B cell (primary cell): ENCODE measurements around the gene LAGE3. TPM values are rescaled to one million over a fixed set of nuclear protein-coding genes. Genes with fewer than 3 reads are reported as not detected.
A peak's percentile ranks its signal among the peaks of the same experiment; 100 is the strongest.

ENCODE experiments used
- ATAC-seq: fragments of 200-7000 bp; cut with Tn5 transposase; one replicate; pipeline ENCODE4 v1.10.0; 2021; ENCODE audit warnings: low read depth, mild to moderate bottlenecking, moderate number of reproducible peaks, moderate library complexity
- CTCF ChIA-PET: fragments of 350-600 bp; sonication (Branson Sonifier 250); formaldehyde crosslinking; loops from one replicate; lab custom pipeline; 2021; ENCODE audit warnings: antibody characterized with exemption, inconsistent platforms; lab: Charles Lee
- POLR2A ChIA-PET: fragments of 350-600 bp; sonication (Branson Sonifier 250); formaldehyde crosslinking; loops from one replicate; lab custom pipeline; 2021; ENCODE audit warnings: antibody characterized with exemption; lab: Charles Lee
- DNase-seq: peaks from one replicate; pipeline ENCODE4 v3.0.0; 2013
- H2AFZ ChIP-seq: 2 replicates; pipeline ENCODE4 v1.6.1; 2012; ENCODE audit warnings: mild to moderate bottlenecking, low read depth, low read length; ENCODE audit not compliant: insufficient read depth, poor library complexity, severe bottlenecking
- H3K27ac ChIP-seq, 2 donors: 1 replicate in 1 of 2; 2 replicates in 1 of 2; pipeline ENCODE4 v1.5.1; 2012 to 2013; ENCODE audit warnings: low read length in 2 of 2, mild to moderate bottlenecking in 2 of 2, moderate library complexity in 1 of 2
- H3K27me3 ChIP-seq, 4 experiments: fragments of 200-600 bp in 1 of 4; sonication (generic) in 1 of 4; replicated peaks in 1 of 4; 1 replicate in 2 of 4; 2 replicates in 2 of 4; pipeline versions ENCODE4 v1.6.1 to v1.7.0; 2013 to 2016; ENCODE audit warnings: low read length in 3 of 4, mild to moderate bottlenecking in 2 of 4, mixed read lengths in 1 of 4, moderate library complexity in 1 of 4; ENCODE audit not compliant: insufficient read depth in 4 of 4, control insufficient read depth in 3 of 4; ENCODE audit errors: control extremely low read depth in 1 of 4
- H3K36me3 ChIP-seq, 2 experiments: replicated peaks in 1 of 2; 1 replicate in 1 of 2; 2 replicates in 1 of 2; pipeline versions ENCODE4 v1.6.1 to v1.7.1; 2013; ENCODE audit warnings: low read length in 1 of 2; ENCODE audit not compliant: insufficient read depth in 2 of 2, control insufficient read depth in 1 of 2; ENCODE audit errors: control extremely low read depth in 1 of 2, extremely low read depth in 1 of 2
- H3K4me1 ChIP-seq, 2 donors: fragments of 200-600 bp in 1 of 2; sonication (generic) in 1 of 2; 1 replicate in 1 of 2; 2 replicates in 1 of 2; pipeline versions ENCODE4 v1.5.1 to v1.6.1; 2013 to 2017; ENCODE audit warnings: low read length in 2 of 2; ENCODE audit not compliant: control insufficient read depth in 2 of 2, insufficient read depth in 2 of 2
- H3K4me2 ChIP-seq: replicated peaks from 2 replicates; pipeline ENCODE3; 2012; ENCODE audit warnings: mild to moderate bottlenecking, low read depth, low read length; ENCODE audit not compliant: poor library complexity, severe bottlenecking
- H3K4me3 ChIP-seq, 5 experiments: fragments of 200-600 bp in 1 of 5; sonication (generic) in 1 of 5; 1 replicate in 3 of 5; 2 replicates in 2 of 5; pipeline versions ENCODE4 v1.5.1 to v1.7.0; 2011 to 2016; ENCODE audit warnings: low read length in 4 of 5, mild to moderate bottlenecking in 4 of 5, low read depth in 2 of 5, control low read depth in 1 of 5, moderate library complexity in 1 of 5; ENCODE audit not compliant: insufficient read depth in 1 of 5; ENCODE audit errors: control extremely low read depth in 1 of 5, extremely low read depth in 1 of 5
- H3K79me2 ChIP-seq: fragments of 200-600 bp; sonication (generic); one replicate; pipeline ENCODE4 v1.6.0; 2016; ENCODE audit warnings: low read length; ENCODE audit not compliant: control insufficient read depth, insufficient read depth
- H3K9ac ChIP-seq: fragments of 200-600 bp; sonication (generic); 2 replicates; pipeline ENCODE4 v1.6.1; 2017; ENCODE audit warnings: mild to moderate bottlenecking, low read length, moderate library complexity
- H3K9me3 ChIP-seq, 3 donors: one replicate each; pipeline versions ENCODE4 v1.6.1 to v1.7.1; 2013; ENCODE audit warnings: low read length in 2 of 3; ENCODE audit not compliant: control insufficient read depth in 2 of 3, insufficient read depth in 1 of 3; ENCODE audit errors: control extremely low read depth in 1 of 3
- H4K20me1 ChIP-seq: 2 replicates; pipeline ENCODE4 v1.6.0; 2012; ENCODE audit warnings: mild to moderate bottlenecking, low read length; ENCODE audit not compliant: insufficient read depth, control insufficient read depth, poor library complexity, severe bottlenecking
- H3K27ac Mint-ChIP-seq: one replicate; pipeline ENCODE4 v1.8.0; 2021; ENCODE audit warnings: mixed read lengths
- H3K27me3 Mint-ChIP-seq: one replicate; pipeline ENCODE4 v1.8.0; 2021; ENCODE audit warnings: mixed read lengths
- H3K4me1 Mint-ChIP-seq: one replicate; pipeline ENCODE4 v1.8.0; 2021; ENCODE audit warnings: mixed read lengths
- H3K4me3 Mint-ChIP-seq: one replicate; pipeline ENCODE4 v1.8.0; 2021; ENCODE audit warnings: mixed read lengths
- H3K9me3 Mint-ChIP-seq: one replicate; pipeline ENCODE4 v1.8.0; 2022; ENCODE audit warnings: mixed read lengths; ENCODE audit not compliant: insufficient read depth
- CTCF ChIP-seq: fragments of 200-600 bp; IDR thresholded peaks from one replicate; pipeline ENCODE4 v1.8.0; 2022; ENCODE audit warnings: antibody characterized with exemption, mild to moderate bottlenecking
- EZH2 ChIP-seq: IDR thresholded peaks from 2 replicates; pipeline ENCODE4 v1.6.1; 2012; ENCODE audit warnings: borderline replicate concordance, low read depth, mild to moderate bottlenecking, moderate library complexity, low read length; ENCODE audit not compliant: insufficient read depth, poor library complexity, severe bottlenecking
- WGBS: methylation state at CpG from one replicate; pipeline ENCODE4 v1.1.5; 2013; ENCODE audit warnings: missing lambda C conversion rate; ENCODE audit not compliant: insufficient coverage; 5-methylcytosine and 5-hydroxymethylcytosine counted together
- intact Hi-C: fragments of 100-400 bp; cut with micrococcal nuclease; formaldehyde crosslinking; loops from one replicate; pipeline ENCODE4 v1.10.0; 2022
- polyA plus RNA-seq: library from polyadenylated mRNA; depleted of rRNA; stranded (reverse); fragments of >200 nt; gene quantifications from 2 replicates; pipeline ENCODE4 v1.2.3, GENCODE V29; 2012
- total RNA-seq, 2 donors: library from RNA; stranded (reverse); fragments of 120-200 nt in 1 of 2; gene quantifications; 1 replicate in 1 of 2; 2 replicates in 1 of 2; pipeline versions ENCODE4 v1.2.3 to v1.2.4, GENCODE V29; 2013 to 2022

LAGE3 gene
- total and polyA plus RNA-seq, 2 donors (not counting 1 experiment from before 2014, with no cell fraction given), result 17.0 to 19.9 TPM

DNA sequence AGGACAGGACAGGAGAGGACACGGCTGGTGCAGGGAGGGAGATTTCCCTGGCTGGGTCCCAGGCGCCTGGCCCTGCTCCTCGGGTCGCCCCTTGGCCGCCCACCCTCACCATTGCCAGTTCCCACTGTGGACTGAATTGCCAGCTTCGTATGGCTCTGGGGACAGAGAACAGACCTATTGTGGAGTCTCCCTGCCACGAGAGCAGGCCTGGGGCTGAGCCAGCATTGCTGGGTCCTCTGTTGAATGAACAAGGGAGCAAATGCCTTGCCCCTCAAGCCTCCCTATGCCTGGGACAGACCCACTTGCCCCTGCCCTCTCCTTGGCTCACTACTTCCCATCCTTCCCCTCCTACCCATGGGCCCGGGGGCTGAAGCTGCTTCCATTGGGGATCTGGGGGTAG, 16.7 kb downstream of the LAGE3 start:
- peaks cover 0 to 22% of the 10 kb centered on the region in 2 experiments for H3K36me3 ChIP-seq
- ChIA-PET POLR2A (no interaction called here), CTCF (no interaction called here)
- peaks cover 22% of the 10 kb centered on the region for H3K79me2 ChIP-seq
- DNase-seq (no peak), ATAC-seq (no peak)
- H3K4me3 ChIP-seq, result no peak overlapping the region
- H3K4me1 Mint-ChIP-seq, result peaks cover 12% of the 10 kb centered on the region
- H3K27me3 ChIP-seq, result no peaks in the 10 kb centered on the region
- H3K4me3 Mint-ChIP-seq, result no peak overlapping the region
- TF ChIP-seq CTCF (no peak), EZH2 (no peak)
- H3K9me3 Mint-ChIP-seq, result no peaks in the 10 kb centered on the region
- no peaks in the 10 kb centered on the region for H3K9me3 ChIP-seq
- H3K27ac ChIP-seq, result no peak overlapping the region
- no peak overlapping the region for H3K27ac Mint-ChIP-seq
- no peak overlapping the region for H3K4me2 ChIP-seq
- no peaks in the 10 kb centered on the region for H4K20me1 ChIP-seq
- intact Hi-C loops, result no loop called here
- H3K9ac ChIP-seq, result no peak overlapping the region
- H3K27me3 Mint-ChIP-seq, result no peaks in the 10 kb centered on the region
- no peak overlapping the region for H2AFZ ChIP-seq
- 100% methylated on average over 2 of the region's 8 CpGs for WGBS
- H3K4me1 ChIP-seq, result peaks cover 6 to 13% of the 10 kb centered on the region in 2 donors

GRCh38 chrX:154460326-154460725, 18.8 kb downstream of the LAGE3 start:
- DNase-seq (no peak), ATAC-seq (no peak)
- no peaks in the 10 kb centered on the region for H4K20me1 ChIP-seq
- 96% methylated on average over 22 of the region's 26 CpGs for WGBS
- TF ChIP-seq EZH2, result no peak
- no peak for TF ChIP-seq CTCF
- peaks cover 22% of the 10 kb centered on the region for H3K79me2 ChIP-seq
- no peaks in the 10 kb centered on the region for H3K9me3 ChIP-seq
- peaks cover 6 to 18% of the 10 kb centered on the region in 2 donors for H3K4me1 ChIP-seq
- no peak overlapping the region for H3K27ac ChIP-seq
- H2AFZ ChIP-seq, result no peak overlapping the region
- H3K36me3 ChIP-seq, result peaks cover 0 to 8% of the 10 kb centered on the region in 2 experiments
- H3K4me2 ChIP-seq, result no peak overlapping the region
- no peak overlapping the region for H3K4me3 ChIP-seq
- no peak overlapping the region for H3K9ac ChIP-seq
- Mint-ChIP-seq H3K27ac (no peak overlapping the region), H3K4me3 (peak overlapping the region; percentile 59), H3K27me3 (no peaks in the 10 kb centered on the region), H3K4me1 (peaks cover 14% of the 10 kb centered on the region), H3K9me3 (no peaks in the 10 kb centered on the region)
- H3K27me3 ChIP-seq, result no peaks in the 10 kb centered on the region
- intact Hi-C loops, result no loop called here
- ChIA-PET POLR2A (no interaction called here), CTCF (interaction anchor here (1.2 kb wide), 1 partner anchor 9 kb away, joined by 3 read pairs; no protein-coding TSS in a partner anchor)
